Heart left ventricle (tissue), 16 donors: Measurements from ENCODE around the gene ARID2. TPM values are rescaled to one million over a fixed set of nuclear protein-coding genes. Genes with fewer than 3 reads are reported as not detected.

Experiments used
- ATAC-seq, 4 donors: fragments of 200-7000 bp; cut with Tn5 transposase; one replicate each; pipeline ENCODE4 v1.9.1; 2020 to 2022; ENCODE audit warnings: moderate library complexity in 4 of 4, mild to moderate bottlenecking in 3 of 4, moderate number of reproducible peaks in 1 of 4
- DNase-seq, 5 donors: peaks; one replicate each; pipeline ENCODE4 v3.0.0-alpha.2; 2020
- H3K27ac ChIP-seq, 12 donors: fragments of 200-600 bp; sonication (generic) in 4 of 12; one replicate each; pipeline versions ENCODE4 v1.5.0 to v1.8.0; 2016 to 2022; ENCODE audit warnings: mild to moderate bottlenecking in 2 of 12
- H3K27me3 ChIP-seq, 9 donors: fragments of 200-600 bp; sonication (generic) in 2 of 9; one replicate each; pipeline versions ENCODE4 v1.5.1 to v1.8.0; 2016 to 2022; ENCODE audit warnings: mild to moderate bottlenecking in 3 of 9
- H3K36me3 ChIP-seq, 9 donors: fragments of 200-600 bp; sonication (generic) in 2 of 9; one replicate each; pipeline versions ENCODE4 v1.5.0 to v1.8.0; 2018 to 2022; ENCODE audit warnings: mild to moderate bottlenecking in 2 of 9
- H3K4me1 ChIP-seq, 12 donors: fragments of 200-600 bp; sonication (generic) in 4 of 12; one replicate each; pipeline versions ENCODE4 v1.5.0 to v1.8.0; 2016 to 2022; ENCODE audit warnings: mild to moderate bottlenecking in 3 of 12
- H3K4me3 ChIP-seq, 12 donors: fragments of 200-600 bp; sonication (generic) in 4 of 12; one replicate each; pipeline versions ENCODE4 v1.5.0 to v1.8.0; 2017 to 2022; ENCODE audit warnings: mild to moderate bottlenecking in 9 of 12, moderate library complexity in 4 of 12
- H3K9me3 ChIP-seq, 12 donors: fragments of 200-600 bp; sonication (generic) in 4 of 12; one replicate each; pipeline versions ENCODE4 v1.5.0 to v1.8.0; 2016 to 2022; ENCODE audit warnings: mild to moderate bottlenecking in 1 of 12
- POLR2A ChIP-seq, 2 donors: fragments of 450-650 bp; IDR thresholded peaks; one replicate each; pipeline ENCODE4 v1.6.1; 2017; ENCODE audit warnings: antibody characterized with exemption in 2 of 2, mild to moderate bottlenecking in 2 of 2, moderate library complexity in 2 of 2
- whole genome bisulfite sequencing, 4 donors: extraction: QIAGEN DNeasy Blood & Tissue Kit in 2 of 4; methylation state at CpG; one replicate each; pipeline versions ENCODE4 v1.1.5 to v1.1.7; 2013 to 2018; 5-methylcytosine and 5-hydroxymethylcytosine counted together
- intact Hi-C, 10 donors: fragments of 100-400 bp; cut with DNase I; formaldehyde crosslinking; loops; one replicate each; pipeline versions ENCODE4 v1.11.1 to v1.14.2; 2022
- polyA plus RNA-seq, 2 donors: library from polyadenylated mRNA; stranded (reverse); fragments of 200-250 nt; gene quantifications; one replicate each; pipeline ENCODE4 v1.2.3, GENCODE V29; 2013
- total RNA-seq, 9 donors: library from RNA; depleted of rRNA in 2 of 9; stranded (reverse); fragments of >200 nt in 2 of 9; fragmentation: NEBNext Ultra II Directional in 3 of 9; extraction: Animal tissue kit (Norgen Biotek cat#: 25700) in 3 of 9; gene quantifications; one replicate each; pipeline versions ENCODE4 v1.1.0 to v1.2.4, GENCODE V29; 2016 to 2023
- TF ChIP-seq, protein P1 (sequence below), 12 donors: fragments of 200-600 bp; sonication (generic) in 4 of 12; IDR thresholded peaks; one replicate each; pipeline versions ENCODE4 v1.5.0 to v1.8.0; 2018 to 2022; ENCODE audit warnings: antibody characterized with exemption in 12 of 12, mild to moderate bottlenecking in 5 of 12
- donor health status: ischemic (EF 13 %, LVEDD 7.1; RV severe dilation, severe dysfunction).
- donor health status: healthy with polysubstance abuse.
- donor health status: DM: no; HTN: yes; CAD: no.
- donor health status: DM: no; HTN: no; CAD: no.
- donor health status: ischemic (EF 25% LVEDD 6.9; RV normal size, moderate dysfunction).
- donor health status: ischemic (EF 25% LVEDD 5.7; RV mildly dilated, moderate dysfunction).
- donor health status: healthy.
- donor health status: DM: yes; HTN: yes; CAD: no.
- donor health status: ischemic (EF 35%, LVEDD 5.7; RV mildly dilated, moderate dysfunction).
- donor health status: nonischemic (EF 11% LVEDD 7.7; RV severe dilation, severe dysfunction).
- donor health status: DM: yes; HTN: yes; CAD: no.
- donor health status: PGD.
- donor health status: ischemic (EF 29% LVEDD 5.4; RV normal size, mild dysfunction).
- donor health status: nonischemic (EF 23%, LVEDD 6.1; RV moderate dilation, normal function).

The ARID2 gene
- total and polyA plus RNA-seq, 11 donors = 5.6 to 22.6 (median 18.4) TPM

DNA sequence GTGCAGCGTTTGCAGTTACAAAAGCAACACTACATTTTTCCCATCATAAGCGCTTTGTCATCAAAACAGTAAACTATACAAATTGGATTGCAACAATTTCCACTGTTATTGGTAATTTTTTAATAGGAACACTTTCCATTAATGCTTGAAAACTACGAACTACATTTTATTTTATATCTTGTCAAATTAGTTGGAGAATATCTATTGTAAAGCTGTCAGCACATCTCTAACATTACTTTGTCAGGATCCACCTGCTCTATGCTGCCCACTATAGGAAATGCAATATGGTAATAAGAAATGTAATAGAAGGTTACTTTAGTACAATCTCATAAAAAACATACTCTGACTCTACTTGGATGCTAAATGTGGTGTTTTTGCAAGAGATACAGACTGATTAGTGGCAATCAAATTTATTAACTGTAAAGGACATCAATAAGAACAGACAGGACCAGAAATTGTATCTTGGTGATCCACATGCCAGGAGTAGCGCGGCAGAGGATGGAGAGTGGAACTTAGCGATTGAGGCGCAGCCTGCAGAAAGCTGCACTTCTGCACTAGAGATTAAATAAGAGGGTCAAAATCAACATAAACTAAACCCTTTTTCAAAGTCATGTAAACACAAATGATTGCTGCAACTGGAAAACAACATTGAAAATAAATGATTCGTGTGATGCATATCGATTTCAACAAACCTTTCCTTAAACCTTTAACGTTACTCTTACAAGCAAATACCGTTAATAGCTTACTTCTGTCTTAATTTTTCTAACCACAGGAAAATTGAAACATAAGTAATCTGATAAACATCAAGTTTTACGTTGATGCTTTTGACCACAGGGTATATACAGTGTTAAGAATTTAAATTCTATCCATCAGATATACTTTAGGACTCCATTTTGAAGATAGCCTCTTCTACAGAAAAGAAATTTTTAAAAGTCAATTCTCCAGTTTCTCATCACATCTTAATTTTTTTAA is 3.6 kb upstream of the ARID2 start:
- TF ChIP-seq, protein P1, sequence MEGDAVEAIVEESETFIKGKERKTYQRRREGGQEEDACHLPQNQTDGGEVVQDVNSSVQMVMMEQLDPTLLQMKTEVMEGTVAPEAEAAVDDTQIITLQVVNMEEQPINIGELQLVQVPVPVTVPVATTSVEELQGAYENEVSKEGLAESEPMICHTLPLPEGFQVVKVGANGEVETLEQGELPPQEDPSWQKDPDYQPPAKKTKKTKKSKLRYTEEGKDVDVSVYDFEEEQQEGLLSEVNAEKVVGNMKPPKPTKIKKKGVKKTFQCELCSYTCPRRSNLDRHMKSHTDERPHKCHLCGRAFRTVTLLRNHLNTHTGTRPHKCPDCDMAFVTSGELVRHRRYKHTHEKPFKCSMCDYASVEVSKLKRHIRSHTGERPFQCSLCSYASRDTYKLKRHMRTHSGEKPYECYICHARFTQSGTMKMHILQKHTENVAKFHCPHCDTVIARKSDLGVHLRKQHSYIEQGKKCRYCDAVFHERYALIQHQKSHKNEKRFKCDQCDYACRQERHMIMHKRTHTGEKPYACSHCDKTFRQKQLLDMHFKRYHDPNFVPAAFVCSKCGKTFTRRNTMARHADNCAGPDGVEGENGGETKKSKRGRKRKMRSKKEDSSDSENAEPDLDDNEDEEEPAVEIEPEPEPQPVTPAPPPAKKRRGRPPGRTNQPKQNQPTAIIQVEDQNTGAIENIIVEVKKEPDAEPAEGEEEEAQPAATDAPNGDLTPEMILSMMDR (IDR thresholded peaks at IDR 0.05) = peak; percentile 51 to 83 (median 72)
- TF ChIP-seq POLR2A (IDR thresholded peaks at IDR 0.05) = no peak
- 3 to 4% (median 4%) methylated on average over 12 of the region's 12 CpGs for WGBS, 4 donors
- peaks cover 2 to 52% (median 39%) of the 10 kb centered on the region in 12 donors for H3K4me1 ChIP-seq
- peak overlapping the region; percentile 64 to 94 (median 83) for H3K4me3 ChIP-seq
- no peaks in the 10 kb centered on the region for H3K27me3 ChIP-seq
- H3K9me3 ChIP-seq = no peaks in the 10 kb centered on the region
- H3K36me3 ChIP-seq = no peaks in the 10 kb centered on the region
- DNase-seq (peak in 2 of 5 donors; percentile 23 to 32), ATAC-seq (no peak)
- intact Hi-C loops = loop anchor here in 9 of 10 donors (5.0 to 10.0 kb wide), 9 partner anchors 179 to 551 kb away; partner anchors contain the start of genes ANO6 (in 3 of the 9) and SCAF11 (in 3 of the 9)
- H3K27ac ChIP-seq = peak overlapping the region in 11 of 12 donors; percentile 94 to 100 (median 98)

DNA sequence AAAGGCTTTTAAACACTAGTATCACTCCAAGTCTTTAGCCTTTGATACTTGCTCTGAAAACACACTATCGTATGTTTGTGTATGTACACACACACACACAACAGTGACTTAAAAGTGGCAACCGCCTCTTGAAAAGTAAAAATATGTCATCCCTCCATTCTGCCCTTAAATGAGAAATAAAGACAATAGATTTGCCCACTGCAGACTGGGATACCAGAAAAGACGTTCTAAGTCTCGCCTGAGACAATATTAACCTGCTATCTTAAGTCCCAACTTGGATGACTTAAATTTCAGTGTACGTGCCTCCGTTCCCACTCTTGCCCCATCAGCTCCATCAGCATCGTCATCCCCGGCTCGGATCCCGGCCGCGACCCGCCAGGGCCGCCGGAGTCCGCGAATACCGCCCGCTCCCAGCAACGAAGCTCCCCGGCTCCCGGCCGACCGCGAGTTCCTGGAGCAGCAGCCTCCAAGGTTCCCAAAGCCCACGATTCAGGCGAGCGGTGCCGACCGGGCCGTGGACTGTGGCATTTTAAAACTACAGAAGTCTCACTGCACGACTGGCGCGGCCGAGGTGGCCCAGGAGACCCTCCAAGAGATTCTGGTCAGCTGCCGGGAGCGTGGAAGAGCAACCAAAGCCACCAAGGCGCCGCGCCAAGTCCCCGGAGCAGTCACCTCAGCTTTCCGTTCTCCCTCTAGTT is 2.8 kb upstream of the ARID2 start:
- peak; percentile 53 to 80 (median 69) for DNase-seq
- no peaks in the 10 kb centered on the region for H3K36me3 ChIP-seq
- ATAC-seq = peak in 2 of 4 donors; percentile 2 to 6
- no peaks in the 10 kb centered on the region for H3K27me3 ChIP-seq
- peaks cover 2 to 55% (median 40%) of the 10 kb centered on the region in 12 donors for H3K4me1 ChIP-seq
- no peak for TF ChIP-seq POLR2A (IDR thresholded peaks at IDR 0.05)
- TF ChIP-seq, protein P1 (IDR thresholded peaks at IDR 0.05) = no peak
- 0% methylated on average over 40 to 42 of the region's 42 CpGs for WGBS, 4 donors
- H3K4me3 ChIP-seq = peak overlapping the region; percentile 64 to 94 (median 83)
- no peaks in the 10 kb centered on the region for H3K9me3 ChIP-seq
- intact Hi-C loops = loop anchor here in 9 of 10 donors (5.0 to 10.0 kb wide), 9 partner anchors 179 to 552 kb away; partner anchors contain the start of genes ANO6 (in 3 of the 9) and SCAF11 (in 3 of the 9)
- H3K27ac ChIP-seq = peak overlapping the region; percentile 94 to 100 (median 98)

DNA sequence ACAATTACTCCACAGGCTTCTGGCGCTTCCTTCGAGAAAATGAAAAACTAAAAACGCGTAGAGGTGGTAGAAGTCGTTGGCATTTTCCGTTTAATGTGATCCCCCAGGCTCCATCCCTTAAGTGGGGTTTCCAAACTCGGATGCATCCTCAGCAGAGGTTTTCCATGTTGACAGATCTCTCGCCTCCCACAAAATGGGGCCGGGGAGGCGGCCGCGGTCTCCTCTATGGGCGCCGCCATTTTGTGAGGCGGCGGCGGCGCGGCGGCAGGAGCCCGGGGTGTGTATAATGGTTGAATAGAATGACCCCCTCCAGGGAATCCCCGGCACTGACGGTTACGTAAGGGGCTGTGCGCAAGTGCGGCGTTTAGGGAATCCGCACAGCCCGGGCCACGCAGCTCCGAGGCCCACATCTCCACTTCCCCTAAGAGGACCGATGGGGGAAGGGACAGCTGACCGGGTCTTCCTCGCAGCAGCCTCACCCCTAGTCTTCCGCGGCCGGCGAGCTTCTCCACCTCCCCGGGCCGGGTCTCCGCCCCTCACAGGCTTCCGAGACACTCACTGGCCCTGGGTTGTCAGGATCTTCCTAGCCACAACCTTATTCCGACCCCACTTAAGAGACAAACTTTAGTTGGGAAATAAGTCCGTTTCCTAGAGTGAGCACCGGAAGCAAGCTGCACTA is 2.1 kb upstream of the ARID2 start:
- no peaks in the 10 kb centered on the region for H3K27me3 ChIP-seq
- H3K9me3 ChIP-seq = no peaks in the 10 kb centered on the region
- DNase-seq = peak; percentile 95 to 97 (median 96)
- 0 to 1% (median 0%) methylated on average over 38 to 45 of the region's 45 CpGs for WGBS, 4 donors
- intact Hi-C loops = loop anchor here in 9 of 10 donors (5.0 to 10.0 kb wide), 9 partner anchors 180 to 553 kb away; partner anchors contain the start of genes ANO6 (in 3 of the 9) and SCAF11 (in 3 of the 9)
- peak overlapping the region; percentile 64 to 94 (median 83) for H3K4me3 ChIP-seq
- no peaks in the 10 kb centered on the region for H3K36me3 ChIP-seq
- H3K4me1 ChIP-seq = peaks cover 6 to 56% (median 40%) of the 10 kb centered on the region in 12 donors
- TF ChIP-seq, protein P1 (IDR thresholded peaks at IDR 0.05) = no peak
- TF ChIP-seq POLR2A (IDR thresholded peaks at IDR 0.05) = peak in 1 of 2 donors; percentile 51
- H3K27ac ChIP-seq = peak overlapping the region; percentile 94 to 100 (median 98)
- peak; percentile 81 to 89 (median 87) for ATAC-seq
